H1 (cell line): Measurements from ENCODE around the gene ARHGAP26. TPM values are rescaled to one million over a fixed set of nuclear protein-coding genes. Genes with fewer than 3 reads are reported as not detected.

Source experiments
- CTCF ChIA-PET: fragments of 300-600 bp; sonication (Branson Sonifier 250); formaldehyde crosslinking; loops from one replicate; lab custom pipeline; 2021; ENCODE audit not compliant: partially characterized antibody; lab: Charles Lee
- POLR2A ChIA-PET: fragments of 300-600 bp; sonication (Branson Sonifier 250); formaldehyde crosslinking; loops from one replicate; lab custom pipeline; 2021; ENCODE audit warnings: inconsistent platforms; ENCODE audit not compliant: partially characterized antibody; lab: Charles Lee
- DNase-seq, 2 experiments: peaks; one replicate each; pipeline versions ENCODE4 v3.0.0 to v3.0.0-alpha.2; 2010 to 2022; ENCODE audit warnings: low spot score in 2 of 2, low read depth in 1 of 2, mixed read lengths in 1 of 2
- FAIRE-seq: peaks from 2 replicates; lab custom pipeline; 2011; peaks lifted over from hg19 to GRCh38; lab: Jason Lieb, UNC
- H2AFZ ChIP-seq: 2 replicates; pipeline ENCODE4 v1.8.1; 2012; ENCODE audit warnings: low read length, inconsistent platforms
- H2AK5ac ChIP-seq: 2 replicates; pipeline ENCODE4 v1.6.1; 2013; ENCODE audit warnings: low read depth, low read length
- H2BK120ac ChIP-seq: replicated peaks from 2 replicates; pipeline ENCODE3; 2013; ENCODE audit warnings: low read depth, low read length, inconsistent platforms
- H2BK12ac ChIP-seq: 2 replicates; pipeline ENCODE4 v1.6.1; 2013; ENCODE audit warnings: low read depth, low read length
- H2BK15ac ChIP-seq: 2 replicates; pipeline ENCODE4 v1.6.1; 2013; ENCODE audit warnings: low read length
- H2BK20ac ChIP-seq: 2 replicates; pipeline ENCODE4 v1.6.1; 2013; ENCODE audit warnings: low read length
- H2BK5ac ChIP-seq: 2 replicates; pipeline ENCODE4 v1.6.1; 2013; ENCODE audit warnings: low read depth, low read length
- H3K14ac ChIP-seq: 2 replicates; pipeline ENCODE4 v1.6.1; 2013; ENCODE audit warnings: inconsistent platforms; ENCODE audit not compliant: insufficient read length
- H3K18ac ChIP-seq: 2 replicates; pipeline ENCODE4 v1.6.1; 2013; ENCODE audit warnings: low read length; ENCODE audit errors: extremely low read depth
- H3K23ac ChIP-seq: 2 replicates; pipeline ENCODE4 v1.6.1; 2013; ENCODE audit warnings: inconsistent platforms; ENCODE audit not compliant: insufficient read length
- H3K23me2 ChIP-seq: 2 replicates; pipeline ENCODE4 v1.6.1; 2013; ENCODE audit warnings: low read depth, low read length
- H3K27ac ChIP-seq: 2 replicates; pipeline ENCODE4 v1.6.1; 2011; ENCODE audit warnings: low read depth, low read length, inconsistent platforms
- H3K27me3 ChIP-seq, 4 experiments: replicated peaks in 1 of 4; 1 replicate in 1 of 4; 2 replicates in 3 of 4; pipeline versions ENCODE4 v1.6.1 to v1.8.1; 2011 to 2013; ENCODE audit warnings: low read length in 3 of 4, mild to moderate bottlenecking in 3 of 4, inconsistent platforms in 2 of 4, mixed read lengths in 2 of 4, moderate library complexity in 1 of 4; ENCODE audit not compliant: control insufficient read depth in 3 of 4, insufficient read depth in 3 of 4; ENCODE audit errors: extremely low read depth in 1 of 4
- H3K36me3 ChIP-seq, 4 experiments: 2 replicates each; pipeline versions ENCODE4 v1.6.1 to v1.8.1; 2011 to 2013; ENCODE audit warnings: mild to moderate bottlenecking in 4 of 4, low read length in 3 of 4, moderate library complexity in 2 of 4, control low read depth in 1 of 4, inconsistent platforms in 1 of 4; ENCODE audit not compliant: insufficient read depth in 4 of 4, control insufficient read depth in 2 of 4
- H3K4ac ChIP-seq: replicated peaks from 2 replicates; pipeline ENCODE3; 2013; ENCODE audit warnings: low read length, low read depth, mixed read lengths, inconsistent platforms; ENCODE audit not compliant: insufficient read length
- H3K4me1 ChIP-seq, 4 experiments: replicated peaks in 1 of 4; 1 replicate in 1 of 4; 2 replicates in 3 of 4; pipeline versions ENCODE4 v1.6.1 to v1.8.1; 2011 to 2013; ENCODE audit warnings: low read length in 3 of 4, inconsistent platforms in 2 of 4, mixed read lengths in 1 of 4; ENCODE audit not compliant: insufficient read depth in 4 of 4, control insufficient read depth in 3 of 4
- H3K4me2 ChIP-seq, 2 experiments: 2 replicates each; pipeline versions ENCODE4 v1.6.1 to v1.8.1; 2011 to 2013; ENCODE audit warnings: low read depth in 2 of 2, low read length in 2 of 2, control low read depth in 1 of 2, inconsistent platforms in 1 of 2, mild to moderate bottlenecking in 1 of 2; ENCODE audit not compliant: insufficient read depth in 1 of 2
- H3K4me3 ChIP-seq, 4 experiments: fragments of 200-600, 300-600 bp in 1 of 4; sonication (generic), shearing (Covaris generic), sonication (Bioruptor Twin) in 1 of 4; 2 replicates each; pipeline versions ENCODE4 v1.5.1 to v1.8.1; 2011 to 2016; ENCODE audit warnings: low read length in 4 of 4, low read depth in 3 of 4, control low read depth in 2 of 4, inconsistent platforms in 2 of 4, mild to moderate bottlenecking in 2 of 4, mixed read lengths in 1 of 4, moderate library complexity in 1 of 4; ENCODE audit not compliant: insufficient read depth in 2 of 4; ENCODE audit errors: extremely low read depth in 1 of 4
- H3K56ac ChIP-seq: replicated peaks from 2 replicates; pipeline ENCODE3; 2013; ENCODE audit warnings: low read depth, mild to moderate bottlenecking, mixed read lengths, low read length, inconsistent platforms; ENCODE audit not compliant: insufficient read length
- H3K79me1 ChIP-seq: 2 replicates; pipeline ENCODE4 v1.6.1; 2013; ENCODE audit warnings: low read depth, low read length, control low read depth
- H3K79me2 ChIP-seq, 2 experiments: 2 replicates each; pipeline versions ENCODE4 v1.6.1 to v1.8.1; 2012 to 2013; ENCODE audit warnings: low read length in 2 of 2, mild to moderate bottlenecking in 2 of 2, inconsistent platforms in 1 of 2; ENCODE audit not compliant: insufficient read depth in 2 of 2, control insufficient read depth in 1 of 2
- H3K9ac ChIP-seq, 4 experiments: replicated peaks in 1 of 4; 1 replicate in 1 of 4; 2 replicates in 3 of 4; pipeline versions ENCODE4 v1.6.1 to v1.8.1; 2011 to 2013; ENCODE audit warnings: low read depth in 3 of 4, low read length in 3 of 4, control low read depth in 2 of 4, mild to moderate bottlenecking in 2 of 4, moderate library complexity in 2 of 4, inconsistent platforms in 1 of 4; ENCODE audit errors: extremely low read depth in 1 of 4
- H3K9me3 ChIP-seq, 2 experiments: 2 replicates each; pipeline versions ENCODE4 v1.6.1 to v1.8.1; 2012 to 2013; ENCODE audit warnings: mild to moderate bottlenecking in 2 of 2, moderate library complexity in 2 of 2, control low read depth in 1 of 2, inconsistent platforms in 1 of 2, low read depth in 1 of 2, low read length in 1 of 2, mixed read lengths in 1 of 2; ENCODE audit not compliant: insufficient read depth in 2 of 2
- H4K20me1 ChIP-seq, 2 experiments: replicated peaks in 1 of 2; 2 replicates each; pipeline versions ENCODE3 to v1.8.1; 2011 to 2013; ENCODE audit warnings: inconsistent platforms in 2 of 2, low read length in 2 of 2, mild to moderate bottlenecking in 1 of 2; ENCODE audit not compliant: insufficient read depth in 2 of 2, control insufficient read depth in 1 of 2
- H4K5ac ChIP-seq: 2 replicates; pipeline ENCODE4 v1.6.1; 2013; ENCODE audit warnings: low read length, low read depth, mixed read lengths, inconsistent platforms; ENCODE audit not compliant: insufficient read length
- H4K8ac ChIP-seq: 2 replicates; pipeline ENCODE4 v1.8.0; 2013; ENCODE audit warnings: mild to moderate bottlenecking, moderate library complexity, low read length, inconsistent platforms; ENCODE audit not compliant: insufficient read depth; ENCODE audit errors: extremely low read depth
- H4K91ac ChIP-seq: replicated peaks from 2 replicates; pipeline ENCODE3; 2013; ENCODE audit warnings: low read length, mixed read lengths, inconsistent platforms; ENCODE audit not compliant: insufficient read length
- ATF3 ChIP-seq: IDR thresholded peaks from 2 replicates; pipeline ENCODE4 v1.6.1; 2011; ENCODE audit warnings: low read depth, mild to moderate bottlenecking, low read length; ENCODE audit not compliant: insufficient read depth
- BACH1 ChIP-seq: IDR thresholded peaks from 2 replicates; pipeline ENCODE4 v1.6.1; 2012; ENCODE audit warnings: low read length, improper control_type of control experiment
- BRCA1 ChIP-seq: IDR thresholded peaks from 2 replicates; pipeline ENCODE4 v1.6.1; 2012; ENCODE audit warnings: low read depth, low read length, improper control_type of control experiment
- CBX5 ChIP-seq: fragments of 300-800, 300-1000 bp; sonication (generic); IDR thresholded peaks from 2 replicates; pipeline ENCODE4 v1.7.1; 2016; ENCODE audit warnings: antibody characterized with exemption, low read length, low read depth
- CEBPB ChIP-seq: IDR thresholded peaks from 2 replicates; pipeline ENCODE4 v1.6.1; 2012; ENCODE audit warnings: low read depth, low read length
- CHD2 ChIP-seq: IDR thresholded peaks from 2 replicates; pipeline ENCODE4 v1.6.1; 2012; ENCODE audit warnings: low read length, improper control_type of control experiment
- KDM4A ChIP-seq: IDR thresholded peaks from one replicate; pipeline ENCODE4 v1.7.1; 2012; ENCODE audit warnings: low read depth, mild to moderate bottlenecking, moderate library complexity, low read length, inconsistent platforms; ENCODE audit not compliant: severe bottlenecking
- KDM5A ChIP-seq: fragments of 200-600 bp; IDR thresholded peaks from 2 replicates; pipeline ENCODE4 v1.7.1; 2012; ENCODE audit warnings: mild to moderate bottlenecking, low read length, inconsistent platforms, mixed read lengths
- POLR2A ChIP-seq, 2 experiments: IDR thresholded peaks; 1 replicate in 1 of 2; 2 replicates in 1 of 2; pipeline ENCODE4 v1.6.1; 2011; ENCODE audit warnings: low read depth in 2 of 2, low read length in 2 of 2, mild to moderate bottlenecking in 2 of 2; ENCODE audit errors: control extremely low read depth in 1 of 2
- SP1 ChIP-seq: IDR thresholded peaks from 2 replicates; pipeline ENCODE4 v1.6.1; 2011; ENCODE audit warnings: low read depth, low read length
- TBP ChIP-seq: IDR thresholded peaks from 2 replicates; pipeline ENCODE4 v1.6.1; 2011; ENCODE audit warnings: low read depth, low read length, improper control_type of control experiment
- TEAD4 ChIP-seq: IDR thresholded peaks from 2 replicates; pipeline ENCODE4 v1.6.1; 2012; ENCODE audit warnings: low read depth, low read length, inconsistent platforms, mixed read lengths
- WGBS, 2 experiments: shearing (Covaris generic) in 1 of 2; methylation state at CpG; one replicate each; pipeline versions ENCODE4 v1.1.6 to v1.1.7; 2013 to 2015; ENCODE audit warnings: low lambda C conversion rate in 2 of 2, mixed read lengths in 2 of 2, inconsistent platforms in 1 of 2, low coverage in 1 of 2, missing lambda C conversion rate in 1 of 2; ENCODE audit not compliant: insufficient replicate concordance in 2 of 2, insufficient coverage in 1 of 2, insufficient read length in 1 of 2; ENCODE audit errors: extremely low coverage in 1 of 2, missing lambda C conversion rate in 1 of 2; 5-methylcytosine and 5-hydroxymethylcytosine counted together
- polyA plus RNA-seq, 7 experiments: library from polyadenylated mRNA; depleted of rRNA in 3 of 7; stranded (reverse) in 5 of 7; unstranded in 2 of 7; fragments of >200 nt in 5 of 7; fragments of 200-250 nt in 2 of 7; gene quantifications; 1 replicate in 5 of 7; 2 replicates in 1 of 7; 4 replicates in 1 of 7; pipeline versions ENCODE4 v1.2.1 to v1.2.3, GENCODE V29; 2011 to 2013; ENCODE audit warnings: missing spikeins in 2 of 7, mixed read lengths in 2 of 7
- total RNA-seq: library from RNA; stranded (reverse); fragmentation: NEBNext Ultra II Directional; extraction: Animal tissue kit (Norgen Biotek cat#: 25700); gene quantifications from 2 replicates; pipeline ENCODE4 v1.2.1, GENCODE V29; 2021

The ARHGAP26 gene
- total and polyA plus RNA-seq, 2 of the 8 experiments (the other 6 are each of a cell fraction or from before 2014, with no cell fraction given), result 7.1 to 24.8 TPM

- H2AFZ ChIP-seq, result no peak overlapping the region
- no peak overlapping the region for H2BK15ac ChIP-seq
- H3K23ac ChIP-seq, result no peak overlapping the region
- no peak overlapping the region for H4K5ac ChIP-seq
- no peaks in the 10 kb centered on the region for H3K23me2 ChIP-seq
- no peak overlapping the region for H3K18ac ChIP-seq
- no peak overlapping the region for H3K14ac ChIP-seq
- no peaks in the 10 kb centered on the region for H4K20me1 ChIP-seq
- TF ChIP-seq BRCA1 (no peak), TBP (no peak), CHD2 (no peak), POLR2A (IDR thresholded peaks at IDR 0.05; ENCODE audit: control extremely low read depth in 1 of 2, low read depth in 2 of 2, low read length in 2 of 2) (no peak), KDM5A (no peak), CEBPB (no peak), CBX5 (no peak), TEAD4 (no peak), ATF3 (no peak), BACH1 (no peak), SP1 (no peak), KDM4A (no peak)
- no peak overlapping the region for H3K4ac ChIP-seq
- no peaks in the 10 kb centered on the region for H3K27me3 ChIP-seq
- DNase-seq, result no peak
- ChIA-PET CTCF (interaction anchor here (1.0 to 1.3 kb wide), 2 partner anchors 14 to 47 kb away, joined by 3 to 4 read pairs; no protein-coding TSS in a partner anchor), POLR2A (no interaction called here)
- H3K9ac ChIP-seq, result no peak overlapping the region
- H3K79me1 ChIP-seq, result no peaks in the 10 kb centered on the region
- 97% methylated on average over 5 of the region's 5 CpGs; no CpG with 5 or more reads in 1 of the 2 experiments for WGBS, 2 experiments
- no peak overlapping the region for H3K56ac ChIP-seq
- H2BK12ac ChIP-seq, result no peak overlapping the region
- no peak overlapping the region for H2BK5ac ChIP-seq
- no peaks in the 10 kb centered on the region for H3K79me2 ChIP-seq
- H3K4me1 ChIP-seq, result no peaks in the 10 kb centered on the region
- FAIRE-seq, result no peak
- H3K36me3 ChIP-seq, result no peaks in the 10 kb centered on the region
- no peak overlapping the region for H2BK20ac ChIP-seq
- no peak overlapping the region for H2AK5ac ChIP-seq
- no peak overlapping the region for H2BK120ac ChIP-seq
- H3K9me3 ChIP-seq, result no peaks in the 10 kb centered on the region; a peak in 1 of 4 replicates
- H3K4me3 ChIP-seq, result no peak overlapping the region
- no peak overlapping the region for H4K8ac ChIP-seq
- H3K4me2 ChIP-seq, result no peak overlapping the region
- no peak overlapping the region for H4K91ac ChIP-seq
- no peak overlapping the region for H3K27ac ChIP-seq
Observed at GRCh38 chr5:142961440-142962173, 191.4 kb downstream of the ARHGAP26 start.
